NCI-H1694 treated with DMSO at 0.1 percent for 48 hours (cell line): ENCODE results near the gene ZSCAN9.

Source experiments
- DNase-seq: peaks from one replicate; lab custom pipeline; 2025; lab: John Stamatoyannopoulos, UW

The ZSCAN9 gene

DNA sequence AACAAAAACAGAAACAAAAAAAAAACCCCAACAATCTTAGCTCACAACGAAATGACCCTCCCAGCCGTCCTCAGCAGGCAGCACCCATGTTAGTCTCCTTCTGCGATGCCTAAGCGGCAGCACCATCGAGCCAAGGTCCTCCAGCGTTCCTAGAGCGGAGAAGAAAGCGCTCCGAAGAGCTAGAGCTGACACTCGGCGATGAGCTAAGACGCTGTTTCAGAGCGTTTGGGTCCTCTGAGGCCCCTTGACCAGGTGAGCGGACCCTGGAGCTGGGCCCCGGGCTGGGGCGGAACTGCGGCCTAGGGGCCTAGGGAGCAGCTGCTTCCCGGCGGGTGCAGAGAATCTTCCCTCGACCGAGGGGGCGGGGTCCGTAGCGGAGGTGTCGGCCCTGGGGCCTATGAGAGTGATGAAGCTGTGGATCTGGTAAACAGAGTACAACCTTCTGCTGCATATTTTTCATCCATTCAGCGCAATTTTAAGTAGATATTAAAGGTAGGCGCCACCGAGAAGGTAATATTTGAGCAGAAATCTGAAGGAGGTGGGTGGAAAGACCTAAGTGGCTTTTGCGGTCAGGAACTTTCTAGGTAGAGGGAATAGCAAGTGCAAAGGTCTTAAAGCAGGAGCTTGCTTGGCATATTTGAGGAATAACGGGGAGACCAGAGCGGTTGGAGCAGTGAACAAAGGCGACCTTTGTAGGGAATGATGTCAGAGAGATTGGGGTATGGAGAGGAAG lies 42.1 kb downstream of the ZSCAN9 start, which contains the start of gene ZSCAN26:
Gene ZSCAN26, plus strand, starts transcription at position 182 of the 733 bp plus-strand sequence. CDS start 4,777 bp downstream, outside the sequence.
- peak; percentile 65 for DNase-seq

DNA sequence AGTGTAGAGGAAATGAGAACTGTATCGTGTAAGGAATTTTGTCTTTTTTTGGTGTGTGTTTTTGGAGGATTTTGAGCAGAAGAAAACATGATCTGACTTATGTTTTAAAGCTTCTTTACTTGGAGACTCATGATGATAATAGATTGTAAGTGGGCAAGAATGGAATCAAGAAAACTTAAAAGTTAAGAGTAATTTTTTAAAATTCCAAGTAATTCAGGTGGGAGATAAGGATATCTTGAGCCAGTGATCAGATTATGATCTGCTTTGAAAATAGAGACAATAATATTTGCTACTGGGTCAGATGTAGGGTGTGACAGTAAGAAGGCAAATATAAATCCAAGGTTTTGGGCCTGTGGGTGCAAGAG lies 42.6 kb downstream of the ZSCAN9 start:
- no peak for DNase-seq

DNA sequence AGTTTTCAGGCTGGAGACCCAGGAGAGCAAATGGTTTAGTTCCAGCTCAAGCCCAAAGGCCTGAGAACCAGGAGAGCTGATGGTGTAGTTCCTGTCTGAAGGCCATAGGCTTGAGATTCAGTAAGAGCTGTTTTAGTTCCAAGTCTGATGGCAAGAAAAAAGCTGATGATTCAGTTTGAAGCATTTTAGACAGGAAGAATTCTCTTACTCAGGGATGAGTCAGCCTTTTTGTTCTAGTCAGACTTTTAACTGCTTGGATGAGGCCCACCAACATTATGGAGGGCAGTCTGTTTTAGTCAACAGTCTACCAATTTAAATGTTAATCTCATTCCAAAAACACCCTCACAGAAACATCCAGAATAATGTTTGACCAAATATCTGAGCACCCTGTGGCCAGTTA lies 44.4 kb downstream of the ZSCAN9 start:
- no peak for DNase-seq

DNA sequence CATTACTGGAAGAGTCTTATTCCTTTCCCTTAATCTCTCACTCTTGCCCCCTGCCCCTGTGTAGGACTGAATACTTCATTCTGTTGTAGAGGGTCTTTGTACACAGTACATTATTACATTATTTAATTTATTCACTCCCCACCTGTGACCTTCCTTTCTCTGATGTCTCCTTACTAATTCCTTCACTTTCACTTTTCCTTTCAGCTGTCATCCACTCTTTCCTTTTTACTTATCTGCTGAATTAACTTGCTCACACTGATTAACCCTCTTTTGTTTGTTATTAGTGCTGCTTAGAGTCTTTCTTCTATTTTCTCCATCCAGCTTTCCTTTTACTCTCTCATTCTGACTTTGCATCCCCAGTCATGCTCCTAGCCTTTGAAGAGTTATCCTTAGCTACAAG lies 49.8 kb downstream of the ZSCAN9 start:
- DNase-seq, result no peak

DNA sequence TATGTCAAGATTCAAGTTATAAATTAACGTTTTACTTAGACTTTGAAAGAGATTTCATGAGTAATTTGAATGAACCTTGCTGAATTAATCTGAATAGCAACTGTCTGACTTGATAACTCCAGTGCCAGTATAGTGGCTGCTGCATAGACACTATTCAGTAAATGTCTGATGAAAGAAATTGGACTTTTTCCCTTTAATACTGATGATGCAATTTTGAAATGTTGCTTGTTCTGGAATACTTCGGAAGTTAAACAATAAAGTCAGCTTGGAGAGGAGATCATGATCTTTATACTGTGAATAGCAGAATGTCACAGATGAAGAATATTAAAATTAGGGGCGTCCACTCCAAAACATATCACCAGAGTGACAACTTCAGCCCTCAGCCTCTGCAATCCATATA lies 52.7 kb downstream of the ZSCAN9 start:
- no peak for DNase-seq

DNA sequence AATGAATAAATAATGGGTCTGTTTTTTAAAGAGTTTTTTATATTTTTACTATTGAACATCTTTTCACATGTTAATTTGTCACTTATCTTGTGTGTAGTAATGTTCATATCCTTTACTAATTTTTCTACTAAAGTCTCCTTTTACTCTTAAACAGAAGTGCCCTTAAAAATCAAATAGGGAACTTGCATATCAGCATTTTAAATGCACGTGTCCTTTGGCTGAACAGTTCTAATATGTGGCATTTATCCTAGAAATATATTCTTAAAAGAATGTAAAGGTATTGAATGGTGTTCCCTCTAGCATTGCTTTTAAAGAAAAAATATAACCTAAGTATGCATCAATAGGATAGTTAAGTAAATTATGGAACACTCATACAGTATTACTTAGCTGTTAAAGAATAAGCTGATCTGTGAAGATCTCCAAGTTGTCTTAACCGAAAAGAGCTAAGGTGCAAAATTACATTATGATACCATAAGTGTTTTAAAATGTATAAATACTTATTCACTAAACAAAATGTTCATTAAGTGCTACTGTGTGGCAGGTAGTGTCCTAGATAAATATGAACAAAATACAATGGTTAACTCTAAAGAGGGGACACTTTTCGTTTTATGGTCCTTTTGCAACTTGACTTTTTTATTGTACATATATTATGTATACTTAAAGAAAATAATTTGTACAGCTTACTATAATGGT lies 55.7 kb downstream of the ZSCAN9 start:
- no peak for DNase-seq

DNA sequence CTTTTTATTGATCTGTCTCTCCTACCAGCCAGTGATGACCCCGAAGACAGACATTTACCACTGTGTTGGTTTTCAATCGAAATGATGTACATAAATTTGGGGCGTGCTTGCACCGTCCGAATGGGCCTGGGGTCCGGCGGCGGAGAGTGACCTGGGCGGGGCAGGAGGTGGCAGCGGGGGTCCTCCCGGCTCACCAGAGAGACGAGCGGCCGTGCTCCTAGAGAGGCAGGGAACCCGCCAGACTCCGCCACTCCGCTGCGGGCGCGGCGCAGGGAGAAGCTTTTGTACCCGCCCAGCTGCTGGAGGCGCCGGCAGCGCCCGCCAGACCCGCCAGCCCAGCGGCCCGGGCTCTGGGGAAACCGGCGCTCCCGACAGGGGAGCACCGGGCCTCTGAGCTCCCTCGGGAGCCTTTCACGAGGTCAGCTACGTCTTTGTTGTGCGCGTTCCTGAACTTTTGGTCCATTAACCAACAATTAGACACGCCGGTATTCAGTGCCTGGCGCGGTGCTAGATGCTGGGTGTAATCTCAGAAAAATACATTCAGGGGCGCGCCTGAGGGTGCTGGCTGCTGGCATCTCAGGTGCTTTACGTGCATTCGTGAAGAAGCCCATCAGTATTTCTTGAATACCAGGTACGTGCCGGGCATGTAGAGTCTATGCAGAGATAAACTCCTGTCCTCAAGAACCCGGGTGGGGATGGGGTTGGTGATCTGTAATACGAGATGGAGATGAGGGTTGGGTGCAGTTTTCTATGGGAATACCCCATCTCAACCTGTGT lies 56.4 kb downstream of the ZSCAN9 start, which contains the start of gene PGBD1:
Gene PGBD1, plus strand, starts transcription at position 285 of the 777 bp plus-strand sequence. CDS start 2,242 bp downstream, outside the sequence.
- peak; percentile 27 for DNase-seq

DNA sequence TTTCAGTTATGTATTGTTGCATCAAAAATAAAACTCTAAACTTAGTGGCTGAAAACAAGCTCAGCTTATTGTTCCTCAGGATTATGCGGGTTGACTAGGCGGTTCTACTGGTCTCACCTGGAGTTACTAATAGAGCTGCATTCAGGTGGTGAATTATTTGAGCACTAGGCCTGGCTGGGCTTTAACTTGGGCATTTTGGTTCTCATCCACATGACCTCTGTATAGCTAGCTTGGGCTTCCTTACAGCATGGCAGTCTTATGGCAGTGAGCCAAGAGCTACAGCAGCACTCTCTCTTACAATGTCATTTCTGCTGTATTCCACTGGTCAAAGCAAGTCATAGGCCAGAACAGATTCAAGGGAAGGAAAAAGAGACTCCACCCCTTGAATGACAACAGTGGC lies 57.9 kb downstream of the ZSCAN9 start:
- no peak for DNase-seq
